HEK293 (cell line): ENCODE results near the gene BAIAP2.

Experiments used
- CTCF ChIA-PET: fragments of 350-600 bp; formaldehyde crosslinking; extraction: SDS; loops from one replicate; lab custom pipeline; 2021; ENCODE audit warnings: antibody characterized with exemption; lab: Yijun Ruan, JAX
- POLR2A ChIA-PET: fragments of 300-600 bp; formaldehyde crosslinking; extraction: SDS; loops from one replicate; lab custom pipeline; 2020; ENCODE audit warnings: antibody characterized with exemption, inconsistent platforms; lab: Yijun Ruan, JAX
- H3K27ac ChIP-seq: fragments of 200-500 bp; sonication (Bioruptor generic); 2 replicates; pipeline ENCODE4 v1.5.1; 2014; ENCODE audit warnings: low read depth, low read length, control low read depth, inconsistent platforms; ENCODE audit errors: extremely low read depth
- H3K36me3 ChIP-seq, 2 experiments: fragments of 200-500 bp in 1 of 2; sonication (Bioruptor generic) in 1 of 2; 1 replicate in 1 of 2; 2 replicates in 1 of 2; pipeline ENCODE4 v1.5.1; 2014 to 2017; ENCODE audit warnings: inconsistent platforms in 2 of 2, low read length in 2 of 2; ENCODE audit not compliant: control insufficient read depth in 2 of 2, insufficient read depth in 1 of 2
- H3K4me1 ChIP-seq: fragments of 200-500 bp; sonication (Bioruptor generic); 2 replicates; pipeline ENCODE4 v1.5.1; 2014; ENCODE audit warnings: mild to moderate bottlenecking, low read length, inconsistent platforms; ENCODE audit not compliant: control insufficient read depth, insufficient read depth
- H3K4me3 ChIP-seq: 2 replicates; pipeline ENCODE4 v1.5.1; 2011; ENCODE audit warnings: low read depth, mild to moderate bottlenecking, control low read depth, low read length, moderate library complexity
- H3K9me3 ChIP-seq: fragments of 200-500 bp; sonication (Bioruptor generic); 2 replicates; pipeline ENCODE4 v1.5.1; 2014; ENCODE audit warnings: low read depth, low read length, inconsistent platforms; ENCODE audit not compliant: control insufficient read depth, insufficient read depth
- GLIS2 ChIP-seq: fragments of 450-650 bp; formaldehyde crosslinking; IDR thresholded peaks from 2 replicates; pipeline ENCODE4 v1.5.1; 2016; ENCODE audit warnings: missing biosample characterization, missing genetic modification characterization
- KLF9 ChIP-seq: fragments of 450-650 bp; formaldehyde crosslinking; IDR thresholded peaks from 2 replicates; pipeline ENCODE4 v1.5.1; 2016; ENCODE audit warnings: missing biosample characterization, missing genetic modification characterization, low read depth
- MEIS1 ChIP-seq: sonication (generic); formaldehyde crosslinking; IDR thresholded peaks from 2 replicates; pipeline ENCODE4 v1.8.1; 2022; ENCODE audit warnings: missing genetic modification reagents, mild to moderate bottlenecking, borderline replicate concordance
- PRDM4 ChIP-seq: fragments of 450-650 bp; formaldehyde crosslinking; IDR thresholded peaks from 2 replicates; pipeline ENCODE4 v1.5.1; 2017; ENCODE audit warnings: missing biosample characterization, missing genetic modification characterization
- PRDM6 ChIP-seq: fragments of 450-650 bp; formaldehyde crosslinking; IDR thresholded peaks from 2 replicates; pipeline ENCODE4 v1.5.1; 2017; ENCODE audit warnings: missing biosample characterization, missing genetic modification characterization
- SCRT2 ChIP-seq: fragments of 450-650 bp; formaldehyde crosslinking; IDR thresholded peaks from 2 replicates; pipeline ENCODE4 v1.5.1; 2016; ENCODE audit warnings: missing biosample characterization, missing genetic modification characterization
- ZIC2 ChIP-seq: fragments of 450-650 bp; formaldehyde crosslinking; IDR thresholded peaks from 2 replicates; pipeline ENCODE4 v1.5.1; 2016; ENCODE audit warnings: missing biosample characterization, missing genetic modification characterization
- ZNF138 ChIP-seq: fragments of 450-650 bp; formaldehyde crosslinking; IDR thresholded peaks from 2 replicates; pipeline ENCODE4 v1.5.1; 2016; ENCODE audit warnings: missing biosample characterization, missing genetic modification characterization, borderline replicate concordance
- ZNF140 ChIP-seq: fragments of 450-650 bp; formaldehyde crosslinking; IDR thresholded peaks from 2 replicates; pipeline ENCODE4 v1.5.1; 2016; ENCODE audit warnings: missing biosample characterization, missing genetic modification characterization
- ZNF169 ChIP-seq: fragments of 450-650 bp; formaldehyde crosslinking; IDR thresholded peaks from 2 replicates; pipeline ENCODE4 v1.5.1; 2016; ENCODE audit warnings: missing biosample characterization, missing genetic modification characterization
- ZNF174 ChIP-seq: fragments of 450-650 bp; formaldehyde crosslinking; IDR thresholded peaks from 2 replicates; pipeline ENCODE4 v1.5.0; 2017; ENCODE audit warnings: missing biosample characterization, mild to moderate bottlenecking, missing genetic modification characterization
- ZNF362 ChIP-seq: fragments of 450-650 bp; formaldehyde crosslinking; IDR thresholded peaks from 2 replicates; pipeline ENCODE4 v1.5.1; 2016; ENCODE audit warnings: missing biosample characterization, missing genetic modification characterization
- ZNF488 ChIP-seq: fragments of 450-650 bp; formaldehyde crosslinking; IDR thresholded peaks from 2 replicates; pipeline ENCODE4 v1.5.1; 2016; ENCODE audit warnings: missing biosample characterization, missing genetic modification characterization
- ZNF521 ChIP-seq: fragments of 450-650 bp; formaldehyde crosslinking; IDR thresholded peaks from 2 replicates; pipeline ENCODE4 v1.5.1; 2017; ENCODE audit warnings: missing biosample characterization, mild to moderate bottlenecking, missing genetic modification characterization
- ZNF555 ChIP-seq: fragments of 450-650 bp; formaldehyde crosslinking; conservative IDR thresholded peaks from 2 replicates; pipeline ENCODE4 v1.5.1; 2017; ENCODE audit warnings: missing biosample characterization, mild to moderate bottlenecking, missing genetic modification characterization, inconsistent platforms
- ZNF561 ChIP-seq: fragments of 450-650 bp; IDR thresholded peaks from 2 replicates; pipeline ENCODE4 v1.5.1; 2018; ENCODE audit warnings: missing biosample characterization, missing genetic modification characterization, borderline replicate concordance
- ZNF658 ChIP-seq: fragments of 450-650 bp; formaldehyde crosslinking; IDR thresholded peaks from 2 replicates; pipeline ENCODE4; 2016; ENCODE audit warnings: missing biosample characterization, missing genetic modification characterization
- ZNF660 ChIP-seq: fragments of 450-650 bp; IDR thresholded peaks from 2 replicates; pipeline ENCODE4 v1.5.1; 2018; ENCODE audit warnings: missing biosample characterization, mild to moderate bottlenecking, missing genetic modification characterization
- ZNF843 ChIP-seq: fragments of 450-650 bp; formaldehyde crosslinking; IDR thresholded peaks from 2 replicates; pipeline ENCODE4 v1.5.1; 2016; ENCODE audit warnings: missing biosample characterization, missing genetic modification characterization
- ZSCAN5A ChIP-seq: fragments of 450-650 bp; formaldehyde crosslinking; IDR thresholded peaks from 2 replicates; pipeline ENCODE4 v1.5.1; 2016; ENCODE audit warnings: missing biosample characterization, missing genetic modification characterization
- TF ChIP-seq, protein P1 (sequence below): fragments of 450-650 bp; formaldehyde crosslinking; IDR thresholded peaks from 2 replicates; pipeline ENCODE4 v1.5.1; 2016; ENCODE audit warnings: missing biosample characterization, missing genetic modification characterization

Gene BAIAP2

DNA sequence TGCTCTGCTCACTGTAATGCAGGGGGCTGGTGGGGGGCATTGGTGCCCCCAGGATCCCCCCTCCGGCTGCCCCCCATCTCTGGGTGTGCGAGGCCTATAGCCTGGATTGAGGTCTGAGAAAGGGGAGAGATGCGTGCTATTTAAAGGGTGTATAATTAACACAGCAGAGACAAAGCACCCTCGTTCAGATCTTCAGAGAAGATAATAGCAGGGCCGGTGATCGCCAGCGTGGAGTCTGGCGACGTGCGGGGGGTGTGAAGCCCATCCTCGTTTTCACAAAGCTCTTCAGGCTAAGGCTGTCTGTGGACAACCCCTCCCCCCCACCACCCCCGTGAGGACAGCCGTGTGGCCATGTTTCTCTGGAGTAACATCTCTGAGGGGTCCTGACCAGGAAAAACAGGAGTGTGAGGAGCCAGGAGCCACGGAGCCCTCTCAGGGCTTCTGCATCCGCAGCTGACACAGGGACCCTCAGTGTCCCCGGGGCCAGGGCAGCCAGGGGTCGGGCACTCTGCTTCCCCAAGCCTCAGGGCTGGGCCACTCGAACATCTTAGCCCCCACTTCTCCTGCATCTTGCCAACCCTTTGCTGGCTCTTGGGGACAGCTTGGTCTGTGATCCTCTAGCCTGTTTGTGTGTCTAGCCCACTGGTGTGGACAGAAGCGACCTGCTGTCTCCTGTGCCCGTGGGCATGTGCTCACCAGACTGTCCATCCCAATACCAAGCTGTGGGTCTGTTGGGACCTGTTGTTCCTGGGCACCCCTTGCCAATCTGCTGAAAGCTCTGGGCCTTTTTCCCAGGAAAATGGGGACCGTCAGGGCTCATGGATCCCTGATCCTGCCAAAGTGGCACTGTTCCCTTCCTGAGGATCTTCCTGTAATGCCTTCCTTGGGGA is 58.9 kb downstream of the BAIAP2 start:
- H3K36me3 ChIP-seq = no peaks in the 10 kb centered on the region
- TF ChIP-seq GLIS2 (peak; percentile 24), ZNF660 (peak; percentile 87), KLF9 (no peak), ZNF521 (tag by site-specific recombination) (no peak), SCRT2 (tag by site-specific recombination) (0 out of 2 replicates have a peak, but pooled peaks have one; percentile 10), ZNF138 (tag by site-specific recombination) (no peak)
- TF ChIP-seq, protein P1, sequence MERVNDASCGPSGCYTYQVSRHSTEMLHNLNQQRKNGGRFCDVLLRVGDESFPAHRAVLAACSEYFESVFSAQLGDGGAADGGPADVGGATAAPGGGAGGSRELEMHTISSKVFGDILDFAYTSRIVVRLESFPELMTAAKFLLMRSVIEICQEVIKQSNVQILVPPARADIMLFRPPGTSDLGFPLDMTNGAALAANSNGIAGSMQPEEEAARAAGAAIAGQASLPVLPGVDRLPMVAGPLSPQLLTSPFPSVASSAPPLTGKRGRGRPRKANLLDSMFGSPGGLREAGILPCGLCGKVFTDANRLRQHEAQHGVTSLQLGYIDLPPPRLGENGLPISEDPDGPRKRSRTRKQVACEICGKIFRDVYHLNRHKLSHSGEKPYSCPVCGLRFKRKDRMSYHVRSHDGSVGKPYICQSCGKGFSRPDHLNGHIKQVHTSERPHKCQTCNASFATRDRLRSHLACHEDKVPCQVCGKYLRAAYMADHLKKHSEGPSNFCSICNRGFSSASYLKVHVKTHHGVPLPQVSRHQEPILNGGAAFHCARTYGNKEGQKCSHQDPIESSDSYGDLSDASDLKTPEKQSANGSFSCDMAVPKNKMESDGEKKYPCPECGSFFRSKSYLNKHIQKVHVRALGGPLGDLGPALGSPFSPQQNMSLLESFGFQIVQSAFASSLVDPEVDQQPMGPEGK (tag by site-specific recombination) = peak; percentile 32; the same call in 1 of the 2 replicates
- TF ChIP-seq, all 188 proteins: peak for 4
- H3K9me3 ChIP-seq = no peaks in the 10 kb centered on the region
- H3K27ac ChIP-seq = no peak overlapping the region
- CTCF ChIA-PET = interaction anchor here (0.7 to 7.1 kb wide), 8 partner anchors 8 to 112 kb away, joined by 3 to 109 read pairs (median 4); no protein-coding TSS in a partner anchor
- H3K4me1 ChIP-seq = peaks cover 17% of the 10 kb centered on the region
- no peak overlapping the region for H3K4me3 ChIP-seq
- POLR2A ChIA-PET = interaction anchor here (0.5 to 2.5 kb wide), 5 partner anchors 43 to 1283 kb away, joined by 3 to 20 read pairs (median 10); partner anchors contain the start of gene BAIAP2

DNA sequence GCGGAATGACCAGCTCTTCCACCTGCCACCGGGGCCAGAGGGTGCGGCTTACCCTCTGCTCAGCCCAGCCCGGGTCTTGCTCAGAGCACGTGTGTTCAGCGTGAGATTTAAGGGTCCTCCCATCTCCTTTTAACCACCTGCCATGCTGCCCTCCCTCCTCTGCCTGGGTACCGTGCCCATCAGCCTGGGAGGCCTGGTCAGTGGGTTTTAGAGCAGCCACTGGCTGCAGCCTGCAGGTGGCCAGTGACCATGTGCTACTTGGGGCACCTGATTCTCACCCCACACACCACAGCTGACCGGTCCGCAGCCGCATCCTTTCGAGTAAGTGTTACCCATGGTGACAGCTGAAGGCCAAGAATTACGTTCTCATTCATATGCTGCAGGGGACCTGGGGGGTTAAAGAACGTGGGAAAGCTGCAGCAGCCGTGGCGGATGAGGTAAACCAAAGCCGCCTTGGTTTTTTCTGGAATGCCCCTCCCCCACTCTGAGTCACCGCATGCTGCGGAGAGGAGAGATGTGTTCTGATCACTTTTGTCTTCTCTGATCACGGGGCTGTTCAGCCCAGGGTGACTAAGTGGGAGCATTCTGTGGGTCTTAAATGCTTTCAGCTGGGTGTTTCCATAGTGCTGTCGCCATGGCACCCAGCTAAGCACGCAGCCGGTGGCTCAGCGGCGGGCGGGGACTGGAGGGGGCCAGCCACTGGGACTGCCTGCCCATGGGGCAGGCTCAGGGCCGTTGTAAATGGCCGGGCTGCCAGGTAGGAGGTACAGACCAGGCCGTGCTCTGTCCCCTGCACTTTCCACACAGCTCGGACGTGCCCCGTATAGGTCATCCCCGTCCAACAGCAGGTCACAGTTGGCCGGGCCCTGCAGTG is 59.8 kb downstream of the BAIAP2 start:
- no peaks in the 10 kb centered on the region for H3K9me3 ChIP-seq
- H3K27ac ChIP-seq = no peak overlapping the region; the same call in 1 of the 2 replicates
- ChIA-PET CTCF (interaction anchor here (0.7 to 7.1 kb wide), 12 partner anchors 9 to 507 kb away, joined by 3 to 109 read pairs (median 4); no protein-coding TSS in a partner anchor), POLR2A (interaction anchor here (0.5 to 2.5 kb wide), 11 partner anchors 18 to 1284 kb away, joined by 3 to 20 read pairs (median 5); partner anchors contain the start of genes BAIAP2, CEP131, NDUFAF8 and TEPSIN)
- H3K36me3 ChIP-seq = no peaks in the 10 kb centered on the region
- H3K4me3 ChIP-seq = no peak overlapping the region
- peaks cover 17% of the 10 kb centered on the region for H3K4me1 ChIP-seq
- TF ChIP-seq ZNF561 (tag by site-specific recombination) = peak; percentile 86; the same call in 1 of the 2 replicates
- no peak for TF ChIP-seq ZNF555 (tag by site-specific recombination)
- peak; percentile 92 for TF ChIP-seq ZIC2 (tag by site-specific recombination)
- TF ChIP-seq ZNF843 = no peak
- no peak for TF ChIP-seq MEIS1 (CRISPR knock-in tag)
- no peak for TF ChIP-seq ZNF169
- TF ChIP-seq PRDM6 (tag by site-specific recombination) = no peak
- TF ChIP-seq ZNF174 = no peak
- no peak for TF ChIP-seq ZNF488 (tag by site-specific recombination)
- TF ChIP-seq ZSCAN5A (tag by site-specific recombination) = no peak
- TF ChIP-seq ZNF140 = no peak
- TF ChIP-seq ZNF658 (tag by site-specific recombination) = no peak
- TF ChIP-seq PRDM4 = 0 out of 2 replicates have a peak, but pooled peaks have one; percentile 13
- TF ChIP-seq ZNF362 (tag by site-specific recombination) = no peak; the same call in 1 of the 2 replicates
